A673 (cell line): ENCODE measurements around the gene SELENOF. TPM values are rescaled to one million over a fixed set of nuclear protein-coding genes. Genes with fewer than 3 reads are reported as not detected.

Source experiments
- Bru-seq: library from RNA; stranded (reverse); fragments of 400-500 nt; gene quantifications from one replicate; lab custom pipeline; 2021; lab: Mats Ljungman, UMichigan
- BruChase-seq, 2 experiments: library from RNA; stranded (reverse); fragments of 400-500 nt; gene quantifications; one replicate each; lab custom pipeline; 2021; lab: Mats Ljungman, UMichigan
- BruUV-seq: library from RNA; stranded (reverse); fragments of 400-500 nt; replicated peaks from 2 replicates; lab custom pipeline; 2021; lab: Mats Ljungman, UMichigan
- CTCF ChIA-PET: fragments of 300-600 bp; sonication (Branson Sonifier 250); formaldehyde crosslinking; loops from one replicate; lab custom pipeline; 2022; ENCODE audit warnings: antibody characterized with exemption; lab: Charles Lee
- POLR2A ChIA-PET: fragments of 300-600 bp; sonication (Branson Sonifier 250); formaldehyde crosslinking; loops from one replicate; lab custom pipeline; 2022; ENCODE audit warnings: antibody characterized with exemption; ENCODE audit not compliant: low non-redundant PET; lab: Charles Lee
- DNase-seq: peaks from one replicate; pipeline ENCODE4 v3.0.0-alpha.2; 2015; ENCODE audit warnings: low spot score
- H3K27ac ChIP-seq: fragments of 200-600 bp; sonication (generic); 2 replicates; pipeline ENCODE4 v1.5.1; 2016; ENCODE audit warnings: mixed run types, low read depth, mild to moderate bottlenecking, mixed read lengths, antibody characterized with exemption, low read length; ENCODE audit not compliant: poor library complexity, severe bottlenecking
- H3K27me3 ChIP-seq: fragments of 200-600 bp; sonication (generic); replicated peaks from 2 replicates; pipeline ENCODE4 v1.6.1; 2017; ENCODE audit warnings: mixed run types, low read depth, mild to moderate bottlenecking, mixed read lengths, antibody characterized with exemption, low read length; ENCODE audit not compliant: insufficient read depth, poor library complexity
- H3K36me3 ChIP-seq: fragments of 200-600 bp; sonication (generic); 2 replicates; pipeline ENCODE4 v1.6.1; 2016; ENCODE audit warnings: mixed run types, mild to moderate bottlenecking, mixed read lengths, antibody characterized with exemption, low read length; ENCODE audit not compliant: insufficient read depth, poor library complexity, severe bottlenecking
- H3K4me1 ChIP-seq: fragments of 200-600 bp; sonication (generic); 2 replicates; pipeline ENCODE4 v1.6.1; 2017; ENCODE audit warnings: mixed run types, mild to moderate bottlenecking, mixed read lengths, antibody characterized with exemption, low read length; ENCODE audit not compliant: insufficient read depth, poor library complexity, severe bottlenecking
- H3K4me3 ChIP-seq: fragments of 200-600 bp; sonication (generic); 2 replicates; pipeline ENCODE4 v1.5.1; 2016; ENCODE audit warnings: low read depth, mixed run types, mild to moderate bottlenecking, mixed read lengths, low read length; ENCODE audit not compliant: poor library complexity, severe bottlenecking
- H3K9me3 ChIP-seq: fragments of 200-600 bp; sonication (generic); 2 replicates; pipeline ENCODE4 v1.6.1; 2016; ENCODE audit warnings: mixed run types, low read depth, mild to moderate bottlenecking, mixed read lengths, antibody characterized with exemption, low read length; ENCODE audit not compliant: poor library complexity, severe bottlenecking
- CTCF ChIP-seq: fragments of 300-800, 200-600 bp; sonication (generic); conservative IDR thresholded peaks from 2 replicates; pipeline ENCODE4 v1.5.1; 2017; ENCODE audit warnings: low read depth, mild to moderate bottlenecking, antibody characterized with exemption, low read length, moderate library complexity, mixed read lengths
- EZH2 ChIP-seq: fragments of 200-600 bp; sonication (generic); IDR thresholded peaks from 2 replicates; pipeline ENCODE4 v1.6.1; 2017; ENCODE audit warnings: borderline replicate concordance, low read depth, mild to moderate bottlenecking, mixed read lengths, antibody characterized with exemption, low read length; ENCODE audit not compliant: poor library complexity, severe bottlenecking
- intact Hi-C: fragments of 100-400 bp; cut with micrococcal nuclease; formaldehyde crosslinking; loops from one replicate; pipeline ENCODE4 v1.10.0; 2022; ENCODE audit not compliant: unreplicated experiment
- long read RNA-seq: library from polyadenylated mRNA; stranded (forward); transcript quantifications from one replicate; pipeline ENCODE4 v2.0.0, GENCODE V29; 2022
- total RNA-seq: library from RNA; stranded (reverse); gene quantifications from 2 replicates; pipeline ENCODE4 v1.2.3, GENCODE V29; 2021

The SELENOF gene
- total RNA-seq (193 and 214 TPM in 2 replicates), Bru-seq, nascent RNA (percentile 94 among the genes with signal in this experiment), BruChase-seq, experiment 1, labeled RNA remaining after a 2-hour chase (percentile 87 among the genes with signal in this experiment), BruChase-seq, experiment 2, labeled RNA remaining after a 6-hour chase (percentile 87 among the genes with signal in this experiment)
- long read RNA-seq, transcript SELENOF-202 (4 exons, 1,220 nt): minor isoform, 42 of 312 reads
- long read RNA-seq, transcript SELENOF-201 (5 exons, 1,781 nt): major isoform, 219 of 312 reads
- long read RNA-seq, partial matches to known transcripts: 9 of 312 reads
- long read RNA-seq, other reads (novel, unspliced or antisense): 39 of 312 reads

DNA sequence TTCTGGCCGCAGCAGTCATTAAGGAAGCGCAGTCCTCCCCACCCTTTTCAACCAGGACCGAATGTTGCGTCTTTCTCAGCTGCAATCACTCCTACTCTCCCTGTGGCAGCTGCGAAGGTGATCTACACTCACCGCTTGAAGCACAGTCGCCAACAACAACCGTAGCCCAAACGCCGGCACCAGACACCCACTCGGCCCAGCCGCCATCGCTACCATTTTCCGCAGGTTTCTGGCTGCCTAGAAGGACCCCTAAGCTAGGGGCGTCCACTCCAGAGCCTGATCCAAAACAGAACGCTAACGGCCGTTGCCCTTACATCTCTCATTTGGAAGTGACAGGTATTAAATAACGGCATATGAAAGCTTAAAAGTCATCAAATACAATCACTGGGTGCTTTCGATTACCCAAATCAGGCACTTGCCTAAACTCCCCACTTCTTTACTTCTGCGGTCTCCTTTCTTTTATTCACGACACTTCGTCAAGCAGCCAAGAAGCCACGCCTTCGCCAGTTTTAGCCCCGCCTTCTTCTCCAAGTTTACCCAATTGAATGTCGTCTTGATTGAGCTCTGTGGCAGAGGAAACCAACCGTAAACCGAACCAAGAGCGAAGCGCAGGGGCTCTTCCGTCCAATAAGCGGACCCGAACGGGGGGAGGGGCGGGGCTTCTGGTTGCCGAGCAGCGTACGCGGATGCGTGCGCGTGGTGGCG is at the start of gene SELENOF:
Gene SELENOF, minus strand, starts transcription at position 231 of the 705 bp plus-strand sequence. Its CDS starts 15 bp downstream, at position 216.
- Histone ChIP-seq H3K4me3 (peak within 1 kb of the TSS; percentile 82), H3K36me3 (no peaks in the 10 kb centered on the region), H3K27me3 (no peaks in the 10 kb centered on the region), H3K9me3 (no peaks in the 10 kb centered on the region), H3K4me1 (peaks cover 17% of the 10 kb centered on the region), H3K27ac (peak within 1 kb of the TSS; percentile 90)
- no TSS peak for BruUV-seq
- intact Hi-C loops: no loop called here
- DNase-seq: peak; percentile 100
- ChIA-PET CTCF (interaction anchor here (1.0 kb wide), 1 partner anchor 140 kb away, joined by 3 read pairs; no protein-coding TSS in a partner anchor), POLR2A (interaction anchor here (0.6 kb wide), 2 partner anchors 54 to 1137 kb away, joined by 3 to 15 read pairs; no protein-coding TSS in a partner anchor)
- no peak for TF ChIP-seq CTCF
- no peak for TF ChIP-seq EZH2

- no TSS peak for BruUV-seq
- no peak overlapping the region for H3K27ac ChIP-seq
- no peak for DNase-seq
- CTCF ChIA-PET: no interaction called here
- H3K9me3 ChIP-seq: no peaks in the 10 kb centered on the region
- H3K4me1 ChIP-seq: no peaks in the 10 kb centered on the region
- TF ChIP-seq EZH2: no peak
- no peak for TF ChIP-seq CTCF
- no peak overlapping the region for H3K4me3 ChIP-seq
- H3K36me3 ChIP-seq: no peaks in the 10 kb centered on the region
- no peaks in the 10 kb centered on the region for H3K27me3 ChIP-seq
- POLR2A ChIA-PET: no interaction called here
- intact Hi-C loops: no loop called here
Observed at GRCh38 chr1:86960548-86960947, 46.6 kb upstream of the SELENOF start.

GRCh38 chr1:86957221-86957620 is 43.3 kb upstream of the SELENOF start:
- no TSS peak for BruUV-seq
- DNase-seq: no peak
- CTCF ChIA-PET: no interaction called here
- no peaks in the 10 kb centered on the region for H3K9me3 ChIP-seq
- H3K27me3 ChIP-seq: no peaks in the 10 kb centered on the region
- intact Hi-C loops: no loop called here
- H3K4me3 ChIP-seq: no peak overlapping the region
- POLR2A ChIA-PET: no interaction called here
- no peak for TF ChIP-seq EZH2
- TF ChIP-seq CTCF: no peak
- H3K36me3 ChIP-seq: no peaks in the 10 kb centered on the region
- H3K4me1 ChIP-seq: no peaks in the 10 kb centered on the region
- no peak overlapping the region for H3K27ac ChIP-seq
